Activated naive CD8-positive, alpha-beta T cell treated with anti-CD3 and anti-CD28 coated beads, Interleukin-2, amount 50 U/mL, for 16 hours (primary cell): Measurements from ENCODE around the gene DFFA.
A peak's percentile ranks its signal among the peaks of the same experiment; 100 is the strongest.
"Not testable (repeated sequence)": the region's sequence is repeated elsewhere in the genome, so short reads cannot be mapped to it uniquely, and the experiment has no call there.

Source experiments
- DNase-seq: peaks from one replicate; pipeline ENCODE4 v3.0.0-alpha.2; 2020; ENCODE audit warnings: low read depth, low spot score

Gene DFFA

GRCh38 chr1:10506046-10506676 is 33.8 kb upstream of the DFFA start:
- DNase-seq: not testable (repeated sequence)

DNA sequence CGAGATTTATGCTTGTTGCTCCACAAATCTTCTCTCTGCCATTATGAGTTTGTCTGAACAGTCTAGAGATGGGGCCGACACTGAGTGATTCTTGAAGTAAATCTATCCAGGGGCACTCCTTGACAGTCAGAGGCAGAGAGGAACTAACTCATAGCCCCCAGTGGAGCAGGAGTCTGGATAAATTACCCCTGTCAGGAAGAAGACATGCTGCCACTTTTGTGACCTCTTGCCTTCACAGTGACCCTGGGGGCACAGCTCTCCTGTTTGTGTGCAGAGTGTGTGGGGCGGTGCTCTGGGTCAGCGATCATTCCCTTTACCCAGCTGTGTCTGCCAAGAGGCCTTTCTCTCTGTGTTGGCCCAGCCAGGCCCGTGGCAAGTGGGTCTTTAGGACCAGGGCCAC is 31.9 kb upstream of the DFFA start:
- no peak for DNase-seq

- DNase-seq: no peak
Measured at GRCh38 chr1:10502206-10502605, 29.9 kb upstream of the DFFA start.

DNA sequence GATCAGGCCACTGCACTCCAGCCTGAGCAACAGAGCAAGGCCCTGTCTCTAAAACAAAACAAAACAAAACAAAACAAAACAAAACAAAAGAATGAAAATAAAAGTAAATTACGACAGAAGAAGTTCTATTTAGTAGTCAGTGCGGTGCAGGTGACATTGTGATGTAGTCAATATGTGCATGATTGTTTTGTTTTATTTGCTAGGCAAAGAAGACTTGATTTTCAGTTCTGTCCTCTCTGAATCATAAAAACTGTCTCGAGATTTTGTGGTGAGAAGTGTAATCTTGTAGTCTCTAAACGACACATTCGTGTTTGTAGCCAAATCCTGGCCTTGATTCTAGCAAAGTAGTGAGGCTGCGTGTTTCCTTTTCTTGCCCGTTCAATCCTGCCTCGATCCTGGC is 25.9 kb upstream of the DFFA start:
- DNase-seq: no peak

DNA sequence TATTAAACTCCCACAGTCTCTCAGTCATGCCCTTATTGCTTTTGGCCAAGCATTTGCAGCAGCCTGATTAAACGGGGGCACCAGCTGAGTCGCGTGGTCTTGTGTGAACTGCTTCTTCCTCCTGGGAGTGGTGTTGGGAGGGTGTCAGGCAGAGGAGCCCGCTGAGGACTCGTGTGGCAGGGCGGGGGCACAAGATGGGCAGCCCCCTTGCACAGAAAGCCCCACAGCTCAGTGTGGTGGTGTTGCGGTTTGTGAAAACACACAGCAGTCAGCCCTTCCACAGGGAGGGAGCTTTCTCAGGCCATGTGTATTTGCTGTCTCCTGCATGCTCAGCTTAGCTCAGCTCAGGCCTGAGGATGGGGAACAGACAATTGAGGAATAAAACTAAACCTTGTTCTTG is 24.8 kb upstream of the DFFA start:
- DNase-seq: no peak

GRCh38 chr1:10495952-10496351 is 23.6 kb upstream of the DFFA start:
- DNase-seq: no peak

GRCh38 chr1:10495475-10495817 is 23.1 kb upstream of the DFFA start:
- DNase-seq: no peak

DNA sequence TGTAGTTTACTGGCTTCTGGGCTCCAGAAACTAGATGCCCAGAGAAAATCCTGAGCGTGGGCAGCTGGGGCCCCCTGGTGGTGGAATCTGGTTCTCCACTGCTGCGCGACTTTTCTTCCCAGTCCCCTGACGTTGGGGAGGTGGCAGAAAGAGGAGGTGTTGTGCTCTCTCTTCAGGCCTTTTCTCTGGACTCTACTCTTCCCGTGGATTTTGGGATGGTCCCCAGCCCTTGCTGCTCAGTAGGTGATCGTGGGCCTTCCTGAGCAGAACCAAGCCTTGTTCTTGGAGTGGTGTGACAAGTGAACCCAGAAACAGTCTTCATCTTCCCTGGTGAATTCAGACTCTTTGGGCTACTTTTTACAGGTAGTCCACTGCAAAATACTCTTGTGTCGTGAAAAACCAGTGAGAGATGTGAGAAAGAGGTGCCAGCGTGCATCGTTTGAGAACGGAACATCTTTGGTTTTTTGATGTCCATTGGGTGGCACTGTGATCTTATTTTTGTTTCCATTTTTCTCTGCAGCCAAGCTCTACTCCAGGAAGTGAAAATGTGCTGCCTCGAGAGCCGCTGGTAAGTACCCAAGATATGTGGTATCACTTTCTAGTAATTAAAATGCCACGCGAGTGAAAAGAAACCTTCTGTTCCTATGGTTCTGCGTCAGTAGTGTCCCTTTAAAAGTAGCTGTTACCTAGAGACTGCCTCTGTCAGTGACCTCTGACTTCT is 22.6 kb upstream of the DFFA start:
- DNase-seq: peak; percentile 63

GRCh38 chr1:10494418-10494753 is 22.1 kb upstream of the DFFA start:
- no peak for DNase-seq

GRCh38 chr1:10490286-10490970 is 18.1 kb upstream of the DFFA start:
- no peak for DNase-seq

DNA sequence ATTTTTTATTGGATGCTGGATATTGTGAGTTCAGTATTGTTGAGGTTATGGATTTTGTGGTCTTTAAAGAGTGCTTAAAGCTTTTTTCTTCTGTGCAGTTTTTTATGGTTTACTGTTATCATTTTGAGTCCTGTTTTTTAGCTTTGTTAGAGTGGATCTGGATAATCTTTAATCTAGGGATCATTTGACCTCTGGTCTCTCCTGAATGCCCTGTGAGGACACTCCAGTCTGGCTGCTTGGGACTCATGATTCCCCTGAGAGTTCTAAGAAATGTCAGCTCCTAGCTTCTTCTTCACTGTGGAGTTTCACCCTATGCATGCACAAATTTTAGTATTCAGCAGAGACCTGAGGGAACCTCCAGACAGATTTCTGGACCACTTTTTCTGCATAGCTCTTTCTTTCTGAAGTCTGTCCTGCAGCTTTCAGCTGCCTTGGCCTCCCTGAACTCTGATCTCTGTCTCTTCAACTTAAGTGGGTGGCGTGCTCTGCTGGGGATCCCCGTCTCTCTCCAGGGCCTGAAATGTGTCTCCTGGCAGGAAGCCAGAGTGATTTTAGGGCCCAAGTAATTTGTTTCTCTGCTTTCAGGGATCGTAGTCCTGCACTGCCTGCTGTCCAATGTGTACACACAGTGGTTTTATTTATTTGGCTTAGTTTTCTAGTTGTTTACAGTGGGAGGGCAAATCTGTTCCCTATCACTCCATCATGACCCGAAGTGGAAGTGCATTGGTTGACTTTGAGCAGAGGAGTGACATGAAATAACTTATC is 17.1 kb upstream of the DFFA start:
- no peak for DNase-seq

- DNase-seq: no peak
Measured at GRCh38 chr1:10484521-10484920, 12.2 kb upstream of the DFFA start.

DNA sequence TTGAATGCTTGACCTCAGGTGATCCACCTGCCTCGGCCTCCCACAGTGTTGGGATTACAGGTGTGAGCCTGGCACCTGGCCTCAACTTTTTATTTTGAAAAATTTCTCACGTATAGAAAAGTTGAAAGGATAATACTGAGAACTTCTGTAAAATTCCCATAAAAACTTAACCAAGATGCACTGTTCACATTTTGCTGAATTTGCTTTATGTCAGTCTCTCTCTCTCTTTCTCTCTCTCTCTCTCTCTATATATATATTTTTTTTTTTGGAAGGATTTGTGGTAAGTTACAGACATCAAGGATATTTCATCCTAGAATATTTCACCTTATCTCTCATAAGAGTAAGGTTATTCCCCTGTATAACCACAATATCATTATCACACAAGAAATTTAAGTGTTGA is 8.3 kb upstream of the DFFA start:
- DNase-seq: no peak

- DNase-seq: no peak
Measured at GRCh38 chr1:10479296-10479695, 7.0 kb upstream of the DFFA start.

DNA sequence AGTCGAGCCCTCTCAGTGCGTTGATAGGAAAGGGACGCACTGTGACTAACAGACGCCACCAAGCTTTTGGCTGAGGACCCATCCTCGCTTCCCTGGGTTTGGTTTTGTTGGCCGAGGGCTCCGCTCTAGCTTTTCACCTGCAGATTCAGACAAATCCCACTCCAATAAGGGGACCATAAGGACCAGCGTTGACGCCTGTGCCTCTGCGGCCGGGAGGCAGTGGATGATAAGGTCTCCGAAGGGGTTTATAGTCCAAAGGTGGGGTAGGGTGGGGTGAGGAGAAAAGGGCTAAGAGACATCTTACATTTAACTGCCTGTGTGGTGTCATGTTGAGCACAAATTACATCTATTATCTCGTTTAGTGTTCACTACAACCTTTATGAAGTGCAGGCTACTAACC is 3.2 kb upstream of the DFFA start:
- DNase-seq: no peak

DNA sequence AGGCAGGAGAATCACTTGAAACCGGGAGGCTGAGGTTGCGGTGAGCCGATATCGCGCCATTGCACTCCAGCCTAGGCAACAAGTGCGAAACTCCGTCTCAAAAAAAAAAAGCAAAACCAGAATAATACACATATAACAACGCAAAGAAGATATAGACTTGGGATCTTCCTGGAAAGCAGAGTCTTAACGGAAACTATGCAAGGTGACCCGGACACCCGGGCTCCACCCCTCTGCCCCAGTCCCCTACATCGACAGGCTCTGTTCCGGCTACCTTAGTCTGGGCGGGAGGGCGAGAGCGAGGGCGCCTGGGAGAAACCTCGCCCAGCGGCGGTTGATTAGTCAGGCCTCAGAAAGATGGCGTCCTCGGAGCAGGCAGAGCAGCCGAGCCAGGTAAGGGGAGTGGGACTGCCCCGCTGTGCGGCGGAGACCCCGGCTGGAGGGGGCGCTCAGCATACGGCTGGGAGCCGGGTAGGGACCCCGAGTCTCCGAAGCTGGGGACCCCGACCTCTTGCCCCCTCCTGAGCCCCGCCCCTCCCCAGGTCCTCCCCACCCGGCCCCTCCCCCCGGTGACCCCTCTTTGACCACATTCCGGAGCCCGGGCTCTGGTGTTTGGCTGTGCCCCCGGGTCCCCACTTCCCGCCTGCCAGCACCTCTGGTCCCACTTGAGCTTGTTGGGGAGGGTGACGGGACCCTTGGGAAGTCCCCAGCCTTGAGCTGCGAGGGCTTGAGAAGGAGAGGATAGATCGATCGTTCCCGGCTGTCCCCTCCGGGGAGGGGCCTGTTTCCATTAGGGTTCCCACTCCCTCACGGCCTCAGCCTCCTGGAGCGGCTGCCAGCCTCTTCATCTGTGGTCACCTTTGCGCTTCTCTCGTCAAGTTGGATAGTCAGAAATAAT is 2.5 kb upstream of the DFFA start, which contains the start of gene PEX14:
PEX14 (plus strand) TSS at position 338 of the 895 bp plus-strand sequence; CDS start at position 355, 17 bp downstream.
- peak; percentile 81 for DNase-seq

DNA sequence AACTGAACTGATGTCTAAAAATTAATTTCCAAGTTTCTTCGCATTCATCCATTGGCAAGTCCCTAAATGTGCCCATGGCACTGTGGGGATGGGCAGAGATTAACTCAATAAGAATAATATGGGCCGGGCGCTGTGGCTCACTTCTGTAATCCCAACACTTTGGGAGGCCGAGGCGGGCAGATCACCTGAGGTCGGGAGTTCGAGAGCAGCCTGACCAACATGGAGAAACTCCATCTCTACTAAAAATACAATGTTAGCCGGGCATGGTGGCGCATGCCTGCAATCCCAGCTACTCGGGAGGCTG is 1.9 kb upstream of the DFFA start:
- not testable (repeated sequence) for DNase-seq

DNA sequence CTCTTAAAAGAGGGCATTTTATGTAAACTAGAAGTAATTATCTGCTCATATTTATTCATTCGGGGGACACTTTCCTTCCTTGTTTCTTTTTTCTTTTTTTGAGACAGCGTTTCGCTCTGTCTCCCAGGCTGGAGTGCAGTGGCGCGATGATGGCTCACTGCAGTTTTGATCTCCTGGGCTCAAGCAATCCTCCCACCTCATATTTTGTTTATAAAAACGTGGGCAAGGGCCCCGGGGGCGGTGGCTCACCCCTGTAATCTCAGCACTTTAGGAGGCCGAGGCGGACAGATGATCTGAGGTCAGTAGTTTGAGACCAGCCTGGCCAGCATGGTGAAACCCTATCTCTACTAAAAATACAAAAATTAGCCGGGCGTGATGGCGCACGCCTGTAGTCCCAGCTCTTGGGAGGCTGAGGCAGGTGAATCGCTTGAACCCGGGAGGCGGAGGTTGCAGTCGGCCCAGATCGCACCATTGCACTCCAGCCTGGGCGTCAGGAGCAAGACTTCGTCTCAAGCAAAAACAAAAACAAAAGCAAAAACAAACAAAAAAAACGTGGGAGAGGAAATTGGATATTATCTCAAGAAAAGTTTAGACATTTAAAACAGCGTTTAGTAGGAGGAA is 926 bp upstream of the DFFA start:
- DNase-seq: no peak

GRCh38 chr1:10471411-10472219 is 714 bp downstream of the DFFA start:
- no peak for DNase-seq

GRCh38 chr1:10470043-10470442 is 2.3 kb downstream of the DFFA start:
- no peak for DNase-seq
